ENCODE measurements around the gene NXF3. TPM values are rescaled to one million over a fixed set of nuclear protein-coding genes. Genes with fewer than 3 reads are reported as not detected.
A peak's percentile ranks its signal among the peaks of the same experiment; 100 is the strongest.

The NXF3 gene
- total RNA-seq, 1 donor from 2014 or later = not detected

DNA sequence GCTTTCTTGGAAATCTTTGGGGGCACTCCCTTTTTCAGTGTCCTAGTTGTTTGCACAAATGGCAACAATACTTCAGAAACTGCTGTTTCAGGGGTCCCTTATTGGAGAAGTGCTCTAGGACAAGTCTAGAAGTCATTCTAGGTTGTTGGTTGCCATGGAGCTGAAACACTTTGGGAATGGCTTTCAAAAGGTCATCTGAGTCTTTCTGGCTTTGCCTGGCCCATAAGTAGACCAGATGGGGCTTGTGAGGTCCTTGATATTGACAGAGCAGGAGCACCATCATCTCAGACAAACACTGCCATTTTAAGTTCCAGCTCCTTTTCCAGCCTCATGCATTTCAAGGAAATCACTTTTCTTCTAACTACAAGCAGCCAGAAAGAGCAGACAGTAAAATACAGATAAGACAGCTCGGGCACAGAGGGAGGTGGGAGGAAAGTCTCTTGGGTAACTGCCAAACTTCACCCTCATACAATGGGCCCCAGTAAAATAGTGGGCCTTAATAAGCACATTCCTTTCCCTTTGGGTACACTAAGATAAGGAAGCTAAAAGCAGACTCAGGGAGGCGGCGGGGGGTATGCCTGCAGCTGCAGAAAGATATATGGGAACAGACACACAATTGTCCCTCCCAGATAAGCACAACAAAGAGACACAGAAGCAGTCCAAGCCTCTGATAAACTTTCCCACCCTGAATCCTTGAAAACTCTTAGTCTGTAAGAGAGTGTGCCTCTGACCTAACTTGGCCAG is 8.5 kb upstream of the NXF3 start:
- Mint-ChIP-seq H3K4me1 (peaks cover 9% of the 10 kb centered on the region), H3K27ac (peak overlapping the region; percentile 68), H3K9me3 (peaks cover 13% of the 10 kb centered on the region), H3K4me3 (no peak overlapping the region), H3K27me3 (ENCODE audit: low read depth) (no peaks in the 10 kb centered on the region), H3K36me3 (no peaks in the 10 kb centered on the region)
- TF ChIP-seq CTCF (IDR thresholded peaks at IDR 0.05; ENCODE audit: unreplicated experiment) = no peak
- DNase-seq (ENCODE audit: low spot score in 2 of 2, unreplicated experiment in 2 of 2) = no peak

DNA sequence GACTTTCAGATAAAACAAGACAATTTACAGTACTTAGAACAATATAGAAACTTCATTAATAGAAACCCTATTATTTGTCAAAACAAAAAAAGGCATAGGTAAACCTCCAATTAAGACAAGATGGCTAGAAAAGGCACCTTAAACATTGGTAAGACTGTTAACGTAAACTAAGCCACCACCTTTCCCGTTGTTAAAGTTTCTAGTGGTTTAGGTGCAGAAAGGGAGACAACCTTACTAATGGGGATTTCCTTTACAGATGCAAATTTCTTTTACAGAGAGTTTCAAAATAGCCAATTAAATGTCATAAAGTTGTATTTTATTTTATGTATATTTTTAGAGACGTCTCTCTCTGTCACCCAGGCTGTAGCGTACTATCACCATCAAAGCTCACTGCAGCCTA is 7.5 kb upstream of the NXF3 start:
- Mint-ChIP-seq H3K36me3 (no peaks in the 10 kb centered on the region), H3K27ac (no peak overlapping the region)
- TF ChIP-seq CTCF (IDR thresholded peaks at IDR 0.05; ENCODE audit: unreplicated experiment) = no peak

GRCh38 chrX:103099691-103100090 is 6.7 kb upstream of the NXF3 start:
- Mint-ChIP-seq H3K4me3 (no peak overlapping the region), H3K4me1 (peaks cover 9% of the 10 kb centered on the region), H3K36me3 (no peaks in the 10 kb centered on the region), H3K27ac (no peak overlapping the region), H3K27me3 (ENCODE audit: low read depth) (no peaks in the 10 kb centered on the region), H3K9me3 (peaks cover 12% of the 10 kb centered on the region)
- DNase-seq (ENCODE audit: low spot score in 2 of 2, unreplicated experiment in 2 of 2) = no peak
- no peak for TF ChIP-seq CTCF (IDR thresholded peaks at IDR 0.05; ENCODE audit: unreplicated experiment)

More for the DNA sequence above, 7.5 kb upstream of the NXF3 start:
- peaks cover 9% of the 10 kb centered on the region for H3K4me1 Mint-ChIP-seq
- no peak overlapping the region for H3K4me3 Mint-ChIP-seq
- DNase-seq (ENCODE audit: low spot score in 2 of 2, unreplicated experiment in 2 of 2) = no peak
- H3K27me3 Mint-ChIP-seq (ENCODE audit: low read depth) = no peaks in the 10 kb centered on the region
- H3K9me3 Mint-ChIP-seq = peaks cover 12% of the 10 kb centered on the region

DNA sequence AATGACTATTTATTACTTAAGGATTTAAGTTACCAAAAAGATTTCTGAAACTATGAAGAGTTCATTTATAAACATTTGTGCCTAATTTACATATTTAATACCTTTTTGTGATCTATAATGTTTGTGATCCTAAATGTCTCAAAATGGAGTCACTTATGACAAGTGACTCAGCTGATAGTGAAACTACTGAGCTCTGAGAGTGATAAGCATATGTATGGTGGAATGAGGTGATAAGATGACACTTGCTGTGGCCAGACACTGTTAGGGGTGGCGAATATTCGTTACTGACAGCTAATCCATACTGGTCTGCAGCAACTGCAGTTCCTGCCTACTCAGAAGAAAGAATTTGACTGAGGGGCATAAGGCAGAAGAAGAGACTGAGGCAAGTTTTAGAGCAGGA is 5.5 kb upstream of the NXF3 start:
- peaks cover 9% of the 10 kb centered on the region for H3K4me1 Mint-ChIP-seq
- DNase-seq (ENCODE audit: low spot score in 2 of 2, unreplicated experiment in 2 of 2) = no peak
- H3K27ac Mint-ChIP-seq = no peak overlapping the region
- peaks cover 14% of the 10 kb centered on the region for H3K9me3 Mint-ChIP-seq
- H3K36me3 Mint-ChIP-seq = no peaks in the 10 kb centered on the region
- H3K27me3 Mint-ChIP-seq (ENCODE audit: low read depth) = no peaks in the 10 kb centered on the region
- TF ChIP-seq CTCF (IDR thresholded peaks at IDR 0.05; ENCODE audit: unreplicated experiment) = no peak
- no peak overlapping the region for H3K4me3 Mint-ChIP-seq

DNA sequence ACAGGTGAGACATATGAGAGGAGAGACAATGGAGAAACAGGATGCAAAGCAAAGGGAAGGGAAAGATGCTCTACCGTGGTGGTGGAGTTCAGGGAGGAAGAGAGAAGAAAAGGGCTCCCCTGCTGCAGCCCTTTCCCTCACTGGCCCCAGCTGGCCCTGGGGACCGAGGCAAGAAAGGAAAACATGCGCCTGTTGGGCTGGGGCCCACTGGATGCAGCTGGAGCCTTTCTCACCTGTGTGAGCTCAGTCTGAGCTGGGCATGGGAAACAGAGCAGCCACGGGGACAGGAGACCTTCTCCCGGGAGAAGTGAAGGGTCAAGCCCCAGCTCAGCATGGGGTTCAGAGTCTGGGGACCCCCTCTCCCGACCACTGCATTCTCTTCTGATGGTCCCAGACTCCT is 11.9 kb downstream of the NXF3 start:
- TF ChIP-seq CTCF (IDR thresholded peaks at IDR 0.05; ENCODE audit: unreplicated experiment) = no peak
- Mint-ChIP-seq H3K27ac (no peak overlapping the region), H3K36me3 (no peaks in the 10 kb centered on the region), H3K9me3 (peaks cover 17% of the 10 kb centered on the region), H3K4me1 (no peaks in the 10 kb centered on the region), H3K4me3 (no peak overlapping the region), H3K27me3 (ENCODE audit: low read depth) (no peaks in the 10 kb centered on the region)
- DNase-seq (ENCODE audit: low spot score in 2 of 2, unreplicated experiment in 2 of 2) = no peak
